NT2/D1 (cell line): ENCODE results near the gene ANKRD12.

ENCODE experiments used
- YY1 ChIP-seq: IDR thresholded peaks from 2 replicates; pipeline ENCODE4 v1.6.1; 2011; ENCODE audit not compliant: insufficient read length, insufficient read depth
- ZNF274 ChIP-seq: IDR thresholded peaks from 2 replicates; pipeline ENCODE4 v1.6.1; 2011; ENCODE audit warnings: mild to moderate bottlenecking, low read depth, low read length

DNA sequence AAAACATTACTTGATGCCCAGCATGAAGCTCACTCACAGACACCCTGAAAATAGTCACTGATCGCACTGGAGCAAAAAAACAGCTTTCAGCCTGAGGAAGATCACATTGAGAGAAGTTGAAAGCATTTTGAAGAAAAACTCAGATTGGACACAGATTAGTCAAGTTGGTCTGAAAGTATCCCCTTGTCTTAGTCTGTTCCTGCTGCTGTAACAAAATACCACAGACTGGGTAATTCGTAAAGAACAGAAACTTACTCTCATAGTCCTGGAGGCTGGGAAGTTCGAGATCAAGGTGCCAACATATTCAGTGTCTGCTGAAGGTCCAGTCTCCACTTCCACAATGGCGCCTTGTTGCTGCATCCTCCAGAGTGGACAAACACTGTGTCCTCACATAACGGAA is 48.3 kb upstream of the ANKRD12 start:
- TF ChIP-seq YY1: no peak
- no peak for TF ChIP-seq ZNF274
